Natural killer cell (primary cell): ENCODE measurements around the gene STRBP. TPM values are rescaled to one million over a fixed set of nuclear protein-coding genes. Genes with fewer than 3 reads are reported as not detected.
A peak's percentile ranks its signal among the peaks of the same experiment; 100 is the strongest.

Source experiments
- ATAC-seq, 3 donors: fragments of 150-1000 bp in 2 of 3; fragments of 200-7000 bp in 1 of 3; cut with Tn5 transposase; 1 replicate in 1 of 3; 2 replicates in 2 of 3; pipeline ENCODE4 v1.10.0; 2021; ENCODE audit warnings: mild to moderate bottlenecking in 2 of 3, moderate library complexity in 2 of 3
- DNase-seq, 2 donors: peaks; one replicate each; pipeline versions ENCODE4 v3.0.0 to v3.0.0-alpha.2; 2013 to 2021; ENCODE audit warnings: mixed read lengths in 1 of 2
- H3K27ac ChIP-seq: one replicate; pipeline ENCODE4 v1.5.1; 2013; ENCODE audit warnings: mild to moderate bottlenecking, low read length
- H3K27me3 ChIP-seq: one replicate; pipeline ENCODE4 v1.6.1; 2013; ENCODE audit warnings: low read length; ENCODE audit not compliant: control insufficient read depth, insufficient read depth
- H3K36me3 ChIP-seq: one replicate; pipeline ENCODE4 v1.6.1; 2013; ENCODE audit warnings: low read length; ENCODE audit not compliant: control insufficient read depth, insufficient read depth
- H3K4me1 ChIP-seq: one replicate; pipeline ENCODE4 v1.6.1; 2013; ENCODE audit warnings: low read length; ENCODE audit not compliant: control insufficient read depth, insufficient read depth
- H3K4me3 ChIP-seq: one replicate; pipeline ENCODE4 v1.5.1; 2013; ENCODE audit warnings: low read length
- H3K9me3 ChIP-seq: one replicate; pipeline ENCODE4 v1.6.1; 2013; ENCODE audit warnings: low read length; ENCODE audit not compliant: control insufficient read depth, insufficient read depth
- H3K27ac Mint-ChIP-seq, 2 donors: one replicate each; pipeline ENCODE4 v1.8.0; 2022; ENCODE audit warnings: mild to moderate bottlenecking in 2 of 2, mixed read lengths in 2 of 2, moderate library complexity in 1 of 2
- H3K27me3 Mint-ChIP-seq, 2 donors: one replicate each; pipeline ENCODE4 v1.8.0; 2022; ENCODE audit warnings: low read depth in 2 of 2, mixed read lengths in 2 of 2
- H3K36me3 Mint-ChIP-seq: one replicate; pipeline ENCODE4 v1.8.0; 2022; ENCODE audit warnings: mixed read lengths
- H3K4me1 Mint-ChIP-seq, 2 donors: one replicate each; pipeline ENCODE4 v1.8.0; 2022; ENCODE audit warnings: mixed read lengths in 2 of 2
- H3K4me3 Mint-ChIP-seq: one replicate; pipeline ENCODE4 v1.8.0; 2022; ENCODE audit warnings: mild to moderate bottlenecking, moderate library complexity, mixed read lengths
- H3K9me3 Mint-ChIP-seq, 2 donors: one replicate each; pipeline ENCODE4 v1.8.0; 2022; ENCODE audit warnings: mixed read lengths in 2 of 2
- CTCF ChIP-seq: fragments of 200-600 bp; IDR thresholded peaks from one replicate; pipeline ENCODE4 v1.8.0; 2022; ENCODE audit warnings: antibody characterized with exemption
- WGBS: methylation state at CpG from one replicate; pipeline ENCODE4 v1.1.7; 2013; ENCODE audit warnings: missing lambda C conversion rate; ENCODE audit not compliant: insufficient coverage; 5-methylcytosine and 5-hydroxymethylcytosine counted together
- intact Hi-C: fragments of 100-400 bp; cut with micrococcal nuclease; formaldehyde crosslinking; loops from one replicate; pipeline ENCODE4 v1.14.2; 2022
- total RNA-seq, 4 donors: library from RNA; stranded (reverse); fragments of 120-200 nt in 1 of 4; gene quantifications; one replicate each; pipeline versions ENCODE4 v1.2.3 to v1.2.4, GENCODE V29; 2013 to 2022

Gene STRBP
- total RNA-seq, 3 donors from 2014 or later (not counting 1 experiment from before 2014, with no cell fraction given), result 6.0 to 8.3 (median 7.9) TPM

GRCh38 chr9:123265833-123266232, 2.6 kb downstream of the STRBP start:
- Mint-ChIP-seq H3K9me3 (no peaks in the 10 kb centered on the region), H3K4me1 (peaks cover 6 to 19% of the 10 kb centered on the region in 2 donors), H3K27me3 (peaks cover 3 to 7% of the 10 kb centered on the region in 2 donors), H3K27ac (no peak overlapping the region), H3K36me3 (no peaks in the 10 kb centered on the region), H3K4me3 (no peak overlapping the region)
- intact Hi-C loops, result loop anchor here (5.0 kb wide), 1 partner anchor 71 kb away; no protein-coding TSS in a partner anchor
- DNase-seq (peak in 1 of 2 donors; percentile 16), ATAC-seq (no peak)
- 91% methylated on average over 4 of the region's 4 CpGs for WGBS
- peaks cover 18% of the 10 kb centered on the region for H3K4me1 ChIP-seq
- H3K9me3 ChIP-seq, result no peaks in the 10 kb centered on the region
- no peaks in the 10 kb centered on the region for H3K36me3 ChIP-seq
- no peaks in the 10 kb centered on the region for H3K27me3 ChIP-seq
- H3K27ac ChIP-seq, result no peak overlapping the region
- TF ChIP-seq CTCF, result no peak
- H3K4me3 ChIP-seq, result no peak overlapping the region

DNA sequence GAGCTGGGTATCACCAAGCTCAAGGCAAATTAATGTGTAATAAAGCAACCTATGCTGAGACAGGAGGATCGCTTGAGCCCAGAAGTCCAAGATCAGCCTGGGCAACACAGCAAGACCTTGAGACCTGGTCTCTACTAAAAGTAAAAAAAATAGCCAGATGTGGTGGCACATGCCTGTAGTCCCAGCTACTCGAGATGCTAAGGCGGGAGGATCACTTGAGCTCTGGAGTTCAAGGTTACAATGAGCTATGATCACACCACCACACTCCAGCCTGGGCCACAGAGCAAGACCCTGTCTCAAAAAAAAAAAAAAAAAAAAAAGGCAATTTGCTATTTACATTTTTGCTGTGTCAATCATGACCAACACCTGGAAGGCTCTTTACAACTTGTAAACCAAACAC, 5.2 kb downstream of the STRBP start:
- Histone ChIP-seq H3K9me3 (no peaks in the 10 kb centered on the region), H3K4me1 (peaks cover 11% of the 10 kb centered on the region), H3K27me3 (no peaks in the 10 kb centered on the region), H3K4me3 (no peak overlapping the region), H3K36me3 (no peaks in the 10 kb centered on the region), H3K27ac (no peak overlapping the region)
- Mint-ChIP-seq H3K4me1 (peaks cover 12 to 29% of the 10 kb centered on the region in 2 donors), H3K27me3 (peaks cover 0 to 9% of the 10 kb centered on the region in 2 donors), H3K27ac (no peak overlapping the region), H3K4me3 (no peak overlapping the region), H3K36me3 (no peaks in the 10 kb centered on the region), H3K9me3 (no peaks in the 10 kb centered on the region)
- intact Hi-C loops, result no loop called here
- no peak for ATAC-seq
- DNase-seq, result no peak
- 78% methylated on average over 3 of the region's 3 CpGs for WGBS
- TF ChIP-seq CTCF, result no peak

GRCh38 chr9:123262338-123262737, 6.0 kb downstream of the STRBP start:
- Mint-ChIP-seq H3K36me3 (no peaks in the 10 kb centered on the region), H3K4me1 (peaks cover 11 to 25% of the 10 kb centered on the region in 2 donors), H3K27me3 (peaks cover 0 to 9% of the 10 kb centered on the region in 2 donors), H3K9me3 (no peaks in the 10 kb centered on the region), H3K27ac (no peak overlapping the region), H3K4me3 (no peak overlapping the region)
- intact Hi-C loops, result no loop called here
- ATAC-seq (no peak), DNase-seq (no peak)
- Histone ChIP-seq H3K27me3 (no peaks in the 10 kb centered on the region), H3K9me3 (no peaks in the 10 kb centered on the region), H3K4me1 (peaks cover 5% of the 10 kb centered on the region), H3K36me3 (no peaks in the 10 kb centered on the region), H3K27ac (no peak overlapping the region), H3K4me3 (no peak overlapping the region)
- no peak for TF ChIP-seq CTCF
- no CpG with 5 or more reads among the region's 1 CpG for WGBS

DNA sequence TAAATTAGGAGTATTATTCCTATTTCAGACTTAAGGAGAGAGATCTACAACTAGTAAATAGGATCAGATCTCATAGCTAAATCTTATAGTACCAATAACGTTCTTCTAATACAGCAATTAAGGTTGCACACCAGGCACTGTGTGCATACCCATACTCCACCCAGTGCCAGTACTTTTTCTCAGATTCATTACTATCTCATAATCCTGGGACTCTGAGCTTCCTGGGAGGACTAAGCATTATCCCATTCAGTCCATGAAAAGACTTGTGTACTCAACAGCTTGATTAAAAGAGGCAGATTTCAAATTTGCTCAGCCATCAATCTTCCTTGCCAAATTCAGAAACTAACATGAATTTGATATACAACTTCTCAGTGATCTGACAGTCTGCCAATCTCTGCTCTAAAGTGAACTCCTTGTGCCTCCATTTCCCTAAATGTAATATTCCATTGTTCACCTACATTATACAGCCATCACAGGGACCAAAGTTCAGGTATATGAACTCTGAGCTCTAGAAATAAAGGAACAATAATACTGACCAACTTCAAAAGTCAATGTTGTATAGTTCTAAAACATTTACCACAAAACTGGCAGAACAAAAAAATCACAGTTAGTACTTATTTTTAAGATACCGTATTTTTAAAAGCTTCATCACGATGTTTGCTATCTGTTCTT, 7.2 kb downstream of the STRBP start:
- peaks cover 6 to 13% of the 10 kb centered on the region in 2 donors for H3K4me1 Mint-ChIP-seq
- Histone ChIP-seq H3K27ac (no peak overlapping the region), H3K36me3 (no peaks in the 10 kb centered on the region), H3K27me3 (no peaks in the 10 kb centered on the region), H3K9me3 (no peaks in the 10 kb centered on the region), H3K4me3 (no peak overlapping the region), H3K4me1 (no peaks in the 10 kb centered on the region)
- no peak overlapping the region for H3K4me3 Mint-ChIP-seq
- H3K36me3 Mint-ChIP-seq, result no peaks in the 10 kb centered on the region
- ATAC-seq, result no peak
- no peaks in the 10 kb centered on the region for H3K9me3 Mint-ChIP-seq
- 81% methylated on average over 3 of the region's 3 CpGs for WGBS
- H3K27ac Mint-ChIP-seq, result no peak overlapping the region
- DNase-seq, result no peak
- intact Hi-C loops, result no loop called here
- peaks cover 0 to 7% of the 10 kb centered on the region in 2 donors for H3K27me3 Mint-ChIP-seq
- TF ChIP-seq CTCF, result no peak
